GM15510 (cell line): ENCODE results near the gene BMPER.

ENCODE experiments used
- POLR2A ChIP-seq: IDR thresholded peaks from 3 replicates; pipeline ENCODE4 v1.6.1; 2011; ENCODE audit warnings: borderline replicate concordance; ENCODE audit not compliant: insufficient read length; ENCODE audit errors: extremely low read depth

Gene BMPER

GRCh38 chr7:34115503-34115902, 210.2 kb downstream of the BMPER start:
- TF ChIP-seq POLR2A, result no peak

- no peak for TF ChIP-seq POLR2A
Observed at GRCh38 chr7:34117573-34117972, 212.2 kb downstream of the BMPER start.

GRCh38 chr7:34121366-34121765, 216.0 kb downstream of the BMPER start:
- TF ChIP-seq POLR2A, result no peak

- no peak for TF ChIP-seq POLR2A
Observed at GRCh38 chr7:34123316-34123715, 218.0 kb downstream of the BMPER start.

- no peak for TF ChIP-seq POLR2A
Observed at GRCh38 chr7:34124765-34125164, 219.4 kb downstream of the BMPER start.

GRCh38 chr7:34128762-34129161, 223.4 kb downstream of the BMPER start:
- no peak for TF ChIP-seq POLR2A

GRCh38 chr7:34130558-34131295, 225.4 kb downstream of the BMPER start:
- TF ChIP-seq POLR2A, result no peak

GRCh38 chr7:34131371-34131770, 226.0 kb downstream of the BMPER start:
- no peak for TF ChIP-seq POLR2A

GRCh38 chr7:34133356-34133982, 228.1 kb downstream of the BMPER start:
- no peak for TF ChIP-seq POLR2A

- no peak for TF ChIP-seq POLR2A
Observed at GRCh38 chr7:34133983-34134782, 228.8 kb downstream of the BMPER start.

- TF ChIP-seq POLR2A, result no peak
Observed at GRCh38 chr7:34135924-34136323, 230.6 kb downstream of the BMPER start.

GRCh38 chr7:34136698-34137097, 231.4 kb downstream of the BMPER start:
- no peak for TF ChIP-seq POLR2A

- TF ChIP-seq POLR2A, result no peak
Observed at GRCh38 chr7:34137176-34137575, 231.8 kb downstream of the BMPER start.

GRCh38 chr7:34138483-34138882, 233.1 kb downstream of the BMPER start:
- TF ChIP-seq POLR2A, result no peak

- TF ChIP-seq POLR2A, result no peak
Observed at GRCh38 chr7:34139086-34139485, 233.7 kb downstream of the BMPER start.
